Astrocyte of the cerebellum (primary cell): ENCODE measurements around the gene NOP14.

Source experiments
- DNase-seq: peaks from one replicate; pipeline ENCODE4 v3.0.0-alpha.2; 2011; ENCODE audit warnings: low read depth
- H3K4me3 ChIP-seq: 2 replicates; pipeline ENCODE4 v1.5.1; 2011; ENCODE audit warnings: mild to moderate bottlenecking, low read depth, low read length, moderate library complexity
- in situ Hi-C: cut with HindIII; loops from 2 replicates; pipeline ENCODE4 v1.10.0; 2017; ENCODE audit warnings: low sequenced_read_pairs
- TF ChIP-seq, protein P1 (sequence below): IDR thresholded peaks from 2 replicates; pipeline ENCODE4 v1.5.1; 2012; ENCODE audit warnings: low read length, low read depth, moderate library complexity, mild to moderate bottlenecking; ENCODE audit errors: missing control alignments

Gene NOP14

DNA sequence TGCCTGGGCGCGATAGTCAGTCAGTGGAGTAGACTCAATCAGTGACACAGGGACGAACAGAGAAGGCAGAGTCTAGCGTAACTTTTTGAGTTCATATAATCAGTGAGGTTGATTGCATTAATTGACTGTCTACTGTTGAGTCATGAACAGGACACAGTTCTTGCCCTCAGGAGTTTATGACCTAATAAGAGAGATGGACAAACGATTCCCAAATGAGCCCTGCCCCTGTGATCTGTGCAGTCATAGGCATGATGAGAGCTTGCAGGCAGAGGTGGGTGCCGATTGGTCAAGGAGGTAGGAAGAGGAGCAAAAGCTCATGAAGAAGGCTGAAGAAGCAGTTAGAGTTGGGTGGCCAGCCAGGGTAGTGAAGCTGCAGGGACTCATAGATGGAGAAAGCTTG lies 62.5 kb downstream of the NOP14 start:
- no peak for DNase-seq
- TF ChIP-seq, protein P1, sequence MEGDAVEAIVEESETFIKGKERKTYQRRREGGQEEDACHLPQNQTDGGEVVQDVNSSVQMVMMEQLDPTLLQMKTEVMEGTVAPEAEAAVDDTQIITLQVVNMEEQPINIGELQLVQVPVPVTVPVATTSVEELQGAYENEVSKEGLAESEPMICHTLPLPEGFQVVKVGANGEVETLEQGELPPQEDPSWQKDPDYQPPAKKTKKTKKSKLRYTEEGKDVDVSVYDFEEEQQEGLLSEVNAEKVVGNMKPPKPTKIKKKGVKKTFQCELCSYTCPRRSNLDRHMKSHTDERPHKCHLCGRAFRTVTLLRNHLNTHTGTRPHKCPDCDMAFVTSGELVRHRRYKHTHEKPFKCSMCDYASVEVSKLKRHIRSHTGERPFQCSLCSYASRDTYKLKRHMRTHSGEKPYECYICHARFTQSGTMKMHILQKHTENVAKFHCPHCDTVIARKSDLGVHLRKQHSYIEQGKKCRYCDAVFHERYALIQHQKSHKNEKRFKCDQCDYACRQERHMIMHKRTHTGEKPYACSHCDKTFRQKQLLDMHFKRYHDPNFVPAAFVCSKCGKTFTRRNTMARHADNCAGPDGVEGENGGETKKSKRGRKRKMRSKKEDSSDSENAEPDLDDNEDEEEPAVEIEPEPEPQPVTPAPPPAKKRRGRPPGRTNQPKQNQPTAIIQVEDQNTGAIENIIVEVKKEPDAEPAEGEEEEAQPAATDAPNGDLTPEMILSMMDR = no peak
- in situ Hi-C loops = no loop called here
- H3K4me3 ChIP-seq = no peak overlapping the region

DNA sequence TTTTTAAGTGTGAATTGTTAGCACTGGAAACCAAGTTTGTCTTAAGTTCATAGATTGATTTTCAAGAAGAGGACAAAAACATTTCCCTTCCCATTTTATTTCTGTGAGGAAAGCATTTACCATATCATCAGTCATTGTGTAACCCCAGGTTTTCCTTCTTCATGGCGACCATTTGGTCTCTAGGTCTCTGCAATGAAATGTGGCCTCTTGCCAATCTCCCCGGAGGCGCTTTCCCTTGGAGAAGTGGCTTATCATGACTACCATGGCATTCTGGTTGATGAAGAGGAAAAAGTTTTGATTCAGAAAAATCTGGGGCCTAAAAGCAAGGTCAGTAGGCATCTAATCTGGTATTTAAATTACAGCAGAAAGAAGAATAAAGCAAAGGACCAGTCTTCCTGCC lies 65.2 kb downstream of the NOP14 start:
- TF ChIP-seq, protein P1 = no peak
- in situ Hi-C loops = no loop called here
- DNase-seq = no peak
- H3K4me3 ChIP-seq = no peak overlapping the region

GRCh38 chr4:2893772-2894171 lies 69.4 kb downstream of the NOP14 start:
- H3K4me3 ChIP-seq = no peak overlapping the region
- in situ Hi-C loops = no loop called here
- TF ChIP-seq, protein P1 = no peak
- DNase-seq = no peak

- DNase-seq = no peak
- TF ChIP-seq, protein P1 = no peak
- no peak overlapping the region for H3K4me3 ChIP-seq
- in situ Hi-C loops = no loop called here
Observed at GRCh38 chr4:2891294-2891693, 71.9 kb downstream of the NOP14 start.

DNA sequence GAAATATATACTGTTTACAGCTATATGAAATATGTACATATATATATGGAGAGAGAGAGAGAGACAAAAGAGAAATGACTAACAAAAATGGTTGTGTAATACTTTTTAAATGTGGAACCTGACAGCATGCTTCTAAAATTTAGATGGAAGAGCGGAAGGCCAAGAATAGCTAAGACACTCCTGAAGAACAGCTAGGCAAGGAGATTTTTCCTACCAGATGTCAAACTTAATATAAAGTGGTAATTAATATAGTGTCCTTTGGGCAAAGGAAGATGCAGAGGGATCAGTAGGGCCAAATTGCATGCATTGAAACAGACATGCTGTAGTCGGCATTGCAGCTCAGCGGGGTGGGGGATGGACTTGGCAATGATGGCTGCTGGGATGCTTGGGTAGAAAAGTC lies 74.3 kb downstream of the NOP14 start:
- DNase-seq = no peak
- TF ChIP-seq, protein P1 = no peak
- no peak overlapping the region for H3K4me3 ChIP-seq
- in situ Hi-C loops = no loop called here
